D341Med (cell line): ENCODE results near the gene CCDC71.
A peak's percentile ranks its signal among the peaks of the same experiment; 100 is the strongest.

Experiments
- DNase-seq: peaks from one replicate; pipeline ENCODE4 v3.0.0; 2012; ENCODE audit warnings: low spot score

CCDC71 gene

GRCh38 chr3:49165771-49166751, at the start of gene CCDC71:
Gene CCDC71 (minus strand): TSS chr3:49166331. CDS start chr3:49164208, 2,123 bp downstream.
- DNase-seq: peak; percentile 94

GRCh38 chr3:49213998-49214397, 47.9 kb upstream of the CCDC71 start:
- DNase-seq: no peak

- no peak for DNase-seq
These were observed 47.4 kb upstream of the CCDC71 start for GRCh38 chr3:49213541-49213943.

- DNase-seq: no peak
These were observed 33.8 kb upstream of the CCDC71 start for GRCh38 chr3:49199900-49200281.

- no peak for DNase-seq
These were observed 33.2 kb upstream of the CCDC71 start for GRCh38 chr3:49199239-49199899.

- no peak for DNase-seq
These were observed 32.6 kb upstream of the CCDC71 start for GRCh38 chr3:49198611-49199230.

GRCh38 chr3:49198161-49198560, 32.0 kb upstream of the CCDC71 start:
- no peak for DNase-seq

GRCh38 chr3:49191741-49192140, 25.6 kb upstream of the CCDC71 start:
- no peak for DNase-seq

- no peak for DNase-seq
These were observed 17.7 kb upstream of the CCDC71 start for GRCh38 chr3:49183873-49184272.

GRCh38 chr3:49182682-49183081, 16.6 kb upstream of the CCDC71 start:
- no peak for DNase-seq

- no peak for DNase-seq
These were observed 15.2 kb upstream of the CCDC71 start for GRCh38 chr3:49181351-49181750.

GRCh38 chr3:49180116-49180515, 14.0 kb upstream of the CCDC71 start:
- DNase-seq: no peak

- no peak for DNase-seq
These were observed 10.9 kb upstream of the CCDC71 start for GRCh38 chr3:49177073-49177472.

GRCh38 chr3:49175530-49175929, 9.4 kb upstream of the CCDC71 start:
- DNase-seq: no peak

- DNase-seq: no peak
These were observed 8.4 kb upstream of the CCDC71 start for GRCh38 chr3:49174397-49174985.

GRCh38 chr3:49173792-49174170, 7.7 kb upstream of the CCDC71 start:
- peak; percentile 72 for DNase-seq

GRCh38 chr3:49173116-49173791, 7.1 kb upstream of the CCDC71 start:
- no peak for DNase-seq

- DNase-seq: no peak
These were observed 6.5 kb upstream of the CCDC71 start for GRCh38 chr3:49172551-49173041.

- DNase-seq: no peak
These were observed 5.8 kb upstream of the CCDC71 start for GRCh38 chr3:49171775-49172500.

- DNase-seq: peak; percentile 94
These were observed 5.1 kb upstream of the CCDC71 start, which contains the start of gene KLHDC8B for GRCh38 chr3:49171119-49171774. Gene KLHDC8B (plus strand): TSS chr3:49171598. CDS start chr3:49172770, 1,172 bp downstream.
